HG02610 (cell line): Measurements from ENCODE around the gene SCGB1C2.
"Not testable (repeated sequence)": the region's sequence is repeated elsewhere in the genome, so short reads cannot be mapped to it uniquely, and the experiment has no call there.

Experiments used
- ATAC-seq: cut with Tn5 transposase; IDR thresholded peaks from one replicate; pipeline ENCODE4 v1.9.1; 2021; ENCODE audit warnings: mild to moderate bottlenecking, moderate library complexity; ENCODE audit not compliant: unreplicated experiment

SCGB1C2 gene

GRCh38 chr17:137166-137807 is at the start of gene SCGB1C2:
Gene SCGB1C2 (plus strand): TSS chr17:137569. CDS start chr17:137591, 22 bp downstream.
- not testable (repeated sequence) for ATAC-seq

DNA sequence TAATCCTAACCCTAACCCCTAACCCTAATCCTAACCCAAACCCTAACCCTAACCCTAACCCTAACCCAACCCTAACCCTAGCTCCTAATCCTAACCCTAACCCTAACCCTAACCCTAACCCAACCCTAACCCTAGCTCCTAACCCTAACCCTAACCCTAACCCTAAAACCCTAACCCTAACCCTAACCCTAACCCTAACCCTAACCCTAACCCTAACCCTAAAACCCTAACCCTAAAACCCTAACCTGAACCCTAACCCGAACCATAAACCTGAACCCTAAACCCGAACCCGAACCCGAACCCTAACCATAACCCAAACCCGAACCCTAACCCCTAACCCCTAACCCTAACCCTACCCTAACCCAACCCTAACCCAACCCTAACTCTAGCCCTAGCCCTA is 24.3 kb upstream of the SCGB1C2 start:
- not testable (repeated sequence) for ATAC-seq

DNA sequence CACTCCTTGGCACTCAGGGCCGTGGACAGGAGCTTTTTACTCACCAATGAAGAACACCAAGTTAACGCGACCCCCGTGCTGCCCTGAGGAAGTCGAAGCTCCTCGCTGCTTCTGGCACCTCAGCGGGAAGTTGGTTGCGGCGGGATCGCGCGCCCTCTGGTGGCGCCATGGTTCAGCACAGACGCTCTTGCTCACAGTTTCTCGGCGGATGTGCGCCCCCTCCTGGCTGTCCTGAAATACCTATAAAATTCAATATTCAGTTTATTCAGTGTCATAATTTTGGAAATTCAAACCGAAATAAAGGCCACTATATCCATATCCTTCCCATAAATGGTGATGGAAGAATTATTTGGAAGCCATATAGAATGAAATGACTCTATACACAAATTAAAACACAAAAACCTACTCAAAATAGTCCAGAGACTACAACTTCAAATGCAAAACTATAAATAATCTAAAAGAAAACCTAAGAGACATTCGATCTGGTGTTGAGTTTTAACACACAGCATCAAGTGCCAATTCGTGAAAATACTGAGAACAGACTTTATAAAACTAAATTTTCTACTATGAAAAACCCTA is 18.9 kb upstream of the SCGB1C2 start:
- not testable (repeated sequence) for ATAC-seq

DNA sequence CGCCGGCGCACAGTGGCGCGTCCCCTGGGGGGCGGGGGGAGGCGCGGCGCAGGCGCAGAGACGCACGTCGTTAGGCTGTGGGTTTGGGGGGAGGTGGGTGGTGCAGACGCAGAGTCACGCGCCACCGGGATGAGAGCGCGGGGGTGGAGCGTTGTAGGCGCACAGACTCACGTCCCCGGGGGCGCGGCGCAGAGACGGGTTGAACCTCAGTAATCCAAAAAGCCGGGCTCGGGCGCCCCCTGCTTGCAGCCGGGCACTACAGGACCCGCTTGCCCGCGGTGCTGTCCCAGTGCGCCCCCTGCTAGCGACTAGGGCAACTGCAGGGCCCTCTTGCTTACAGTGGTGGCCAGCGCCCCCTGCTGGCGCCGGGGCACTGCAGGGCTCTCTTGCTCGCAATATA is 3.4 kb upstream of the SCGB1C2 start:
- not testable (repeated sequence) for ATAC-seq

DNA sequence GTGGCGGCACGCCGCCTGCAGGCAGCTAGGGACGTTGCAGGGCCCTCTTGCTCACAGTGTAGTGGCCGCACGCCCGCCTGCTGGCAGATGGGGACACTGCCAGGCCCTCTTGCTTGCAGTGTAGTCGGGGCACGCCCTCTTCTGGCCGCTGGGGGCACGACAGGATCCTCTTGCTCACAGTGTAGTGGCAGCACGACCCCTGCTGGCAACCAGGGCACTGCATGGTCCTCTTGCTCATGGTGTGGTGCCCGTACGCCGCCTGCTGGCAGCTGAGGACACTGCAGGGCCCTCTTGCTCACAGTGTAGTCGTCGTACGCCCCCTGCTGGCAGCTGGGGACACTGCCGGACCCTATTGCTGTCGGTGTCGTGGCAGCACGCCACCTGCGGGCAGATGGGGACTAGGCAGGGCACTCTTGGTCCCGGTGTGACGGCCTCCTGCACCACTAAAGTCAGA is 3.0 kb upstream of the SCGB1C2 start:
- peak; percentile 64 for ATAC-seq

DNA sequence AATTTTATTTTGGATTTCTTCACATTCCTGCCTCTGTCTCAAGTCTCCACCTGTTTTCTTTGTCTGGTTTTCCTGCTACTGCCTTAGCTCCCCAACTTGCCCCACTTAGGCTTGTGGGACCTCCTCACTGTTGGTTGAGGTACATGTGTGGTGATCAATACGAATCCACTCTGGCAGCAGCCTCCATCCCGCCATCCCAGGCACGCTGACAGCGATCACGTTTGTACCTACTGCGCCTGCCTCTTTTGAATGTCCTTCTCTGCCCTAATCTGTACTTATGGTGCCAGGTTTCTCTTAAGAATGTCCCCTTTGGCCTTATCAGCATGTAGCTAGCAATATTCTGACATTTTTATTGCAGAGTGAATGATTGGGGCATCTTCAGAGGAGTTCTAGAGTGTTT is 2.3 kb upstream of the SCGB1C2 start:
- ATAC-seq, result not testable (repeated sequence)

GRCh38 chr17:135895-136294 is 1.5 kb upstream of the SCGB1C2 start:
- not testable (repeated sequence) for ATAC-seq

GRCh38 chr17:136531-136930 is 838 bp upstream of the SCGB1C2 start:
- peak; percentile 68 for ATAC-seq

- ATAC-seq, result not testable (repeated sequence)
These were observed 2.2 kb downstream of the SCGB1C2 start for GRCh38 chr17:139401-140205.

DNA sequence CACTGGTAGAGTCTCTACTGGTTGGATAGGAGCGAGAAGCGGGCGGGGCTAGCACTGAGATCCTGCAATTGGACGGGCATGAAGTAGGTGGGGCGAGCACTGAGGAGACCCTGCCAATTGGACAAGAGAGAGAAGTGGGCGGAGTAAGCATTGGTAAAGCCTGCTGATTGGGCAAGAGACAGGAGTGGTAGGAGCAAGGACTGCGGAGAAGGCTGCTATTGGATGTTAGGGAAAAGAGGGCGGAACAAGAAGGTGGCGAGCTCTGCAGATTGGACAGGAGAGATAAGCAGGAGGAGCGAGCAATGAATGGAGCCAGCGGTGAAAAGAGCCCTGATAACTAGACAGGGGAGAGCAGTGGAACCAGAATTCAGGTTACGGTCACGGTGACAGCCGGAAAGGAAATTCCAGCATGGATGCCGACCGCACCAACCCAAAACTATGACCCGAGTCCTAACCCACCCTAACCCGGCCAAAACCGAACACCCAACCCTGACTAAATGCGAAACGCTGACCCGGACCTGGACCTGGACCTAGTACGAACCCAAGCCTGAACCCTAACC is 4.8 kb downstream of the SCGB1C2 start:
- no peak for ATAC-seq

GRCh38 chr17:142876-143784 is 5.8 kb downstream of the SCGB1C2 start:
- no peak for ATAC-seq

- ATAC-seq, result peak; percentile 61
These were observed 6.5 kb downstream of the SCGB1C2 start for GRCh38 chr17:143785-144281.

DNA sequence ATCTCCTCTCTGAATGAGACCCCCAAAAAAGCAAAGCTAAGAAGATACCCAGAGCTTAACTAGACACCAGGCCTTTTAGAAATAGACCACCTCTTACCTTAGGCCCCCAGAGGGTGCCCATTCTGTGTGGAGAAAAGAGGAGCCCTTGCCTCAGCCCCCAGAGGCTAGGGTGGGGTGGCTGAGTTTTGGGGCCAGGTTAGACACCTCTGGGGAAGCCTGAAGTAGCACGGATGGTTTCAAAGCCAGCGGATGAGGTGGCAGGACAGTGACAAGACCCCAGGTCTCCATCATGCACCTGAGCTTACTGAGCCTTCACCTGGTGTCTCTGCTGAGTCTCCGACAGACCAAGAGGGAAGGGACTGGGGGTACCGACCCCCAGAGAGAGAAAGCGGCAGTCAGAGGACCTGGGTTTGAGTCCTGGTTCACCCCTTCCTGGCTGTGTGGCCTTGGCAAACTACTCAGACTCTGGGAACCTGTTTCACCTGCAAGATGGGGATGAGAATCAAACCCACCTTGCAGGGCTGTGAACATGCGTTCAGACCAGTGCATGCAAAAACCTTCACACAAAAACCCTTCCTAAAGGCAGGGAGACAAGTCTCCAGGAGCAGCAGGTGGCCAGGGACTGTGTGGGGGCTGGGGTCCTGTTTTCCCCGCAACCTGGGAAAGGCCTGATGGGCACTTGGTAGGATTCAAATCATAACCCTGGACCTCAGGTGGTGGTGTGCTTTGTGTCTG is 7.7 kb downstream of the SCGB1C2 start:
- no peak for ATAC-seq

DNA sequence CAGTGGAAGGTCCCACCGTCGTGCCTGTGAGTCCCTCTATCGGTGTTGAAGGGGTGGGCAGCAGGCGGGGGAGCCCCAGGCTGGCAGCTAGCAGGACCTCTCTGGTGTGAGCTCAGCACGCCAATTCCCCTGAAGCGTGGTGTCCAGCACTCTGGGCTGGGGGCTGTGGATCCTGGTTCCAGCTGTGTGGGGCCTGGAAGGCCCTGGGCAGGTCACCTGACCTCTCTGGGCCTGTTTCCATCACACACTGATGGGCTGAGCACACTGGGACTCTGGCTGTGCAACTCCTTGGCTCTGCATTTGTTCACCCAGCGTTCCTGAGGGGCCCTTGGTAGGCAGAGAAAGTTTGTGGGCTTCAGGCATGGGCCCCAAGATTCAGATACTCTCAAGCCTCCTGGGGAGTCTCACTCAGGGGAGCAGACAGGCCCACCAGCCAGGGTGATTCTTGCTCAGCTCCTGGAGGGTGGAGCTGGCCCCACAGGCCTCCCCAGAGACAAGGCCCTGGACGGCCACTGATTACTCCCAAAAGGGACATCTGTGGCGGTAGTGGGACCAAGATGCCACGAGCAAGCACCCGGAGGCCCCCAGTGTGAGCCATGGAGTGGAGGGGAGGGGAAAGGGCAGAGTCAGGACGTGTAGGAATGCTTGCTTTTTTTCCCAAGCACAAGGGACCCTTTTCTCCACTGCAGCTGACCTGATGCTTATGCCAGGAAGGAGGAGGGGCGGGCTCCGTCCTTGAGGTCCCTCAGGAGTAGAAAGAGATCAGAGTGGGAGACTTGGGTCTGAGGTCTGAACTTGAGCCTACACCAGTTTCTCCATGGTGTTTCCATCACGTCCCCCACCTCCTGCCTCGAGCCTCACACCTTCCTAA is 8.5 kb downstream of the SCGB1C2 start:
- ATAC-seq, result no peak

GRCh38 chr17:146546-146945 is 9.2 kb downstream of the SCGB1C2 start:
- ATAC-seq, result no peak

GRCh38 chr17:146983-147761 is 9.8 kb downstream of the SCGB1C2 start:
- no peak for ATAC-seq

- ATAC-seq, result no peak
These were observed 10.7 kb downstream of the SCGB1C2 start for GRCh38 chr17:147796-148740.
